Inferior parietal cortex (tissue), 1 donor: ENCODE results near the gene NMT1.

Experiments
- DNase-seq: peaks from one replicate; pipeline ENCODE4 v3.0.0-alpha.2; 2016; ENCODE audit errors: extremely low spot score

The NMT1 gene

DNA sequence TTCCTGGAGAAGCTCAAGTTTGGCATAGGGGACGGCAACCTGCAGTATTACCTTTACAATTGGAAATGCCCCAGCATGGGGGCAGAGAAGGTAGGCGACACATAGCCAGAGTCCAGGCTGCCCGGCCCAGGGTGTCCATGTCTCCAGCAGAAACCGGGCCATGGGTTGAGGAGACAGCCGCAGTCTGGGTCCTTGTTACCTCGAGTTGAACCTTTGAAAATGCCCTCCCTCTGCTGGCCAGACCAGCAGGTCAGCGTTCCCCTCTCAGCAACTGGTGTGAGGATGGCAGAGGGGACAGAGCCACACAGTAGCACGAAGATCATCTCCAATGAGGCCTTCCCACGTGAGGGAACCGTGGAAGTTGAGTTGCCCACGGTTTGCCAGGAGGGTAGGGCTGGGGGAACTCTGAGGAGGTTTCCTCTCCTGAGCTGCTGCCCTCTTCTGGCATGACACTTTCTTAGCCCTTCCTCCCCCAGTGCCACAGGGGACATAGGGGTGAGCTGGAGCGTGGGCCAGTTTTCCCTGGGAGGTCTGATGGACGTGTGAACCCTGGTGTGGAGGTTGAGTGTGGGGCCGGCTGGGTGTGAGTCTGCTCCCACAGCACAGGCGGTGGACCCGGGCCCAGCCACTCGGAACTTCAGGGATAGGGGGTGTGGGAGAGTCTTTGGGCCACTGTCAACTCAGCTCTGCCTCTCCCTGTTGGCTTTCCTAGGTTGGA is 43.9 kb downstream of the NMT1 start:
- DNase-seq = no peak

- DNase-seq = no peak
Observed at GRCh38 chr17:45106096-45106495, 45.0 kb downstream of the NMT1 start.

- no peak for DNase-seq
Observed at GRCh38 chr17:45106582-45106981, 45.5 kb downstream of the NMT1 start.

DNA sequence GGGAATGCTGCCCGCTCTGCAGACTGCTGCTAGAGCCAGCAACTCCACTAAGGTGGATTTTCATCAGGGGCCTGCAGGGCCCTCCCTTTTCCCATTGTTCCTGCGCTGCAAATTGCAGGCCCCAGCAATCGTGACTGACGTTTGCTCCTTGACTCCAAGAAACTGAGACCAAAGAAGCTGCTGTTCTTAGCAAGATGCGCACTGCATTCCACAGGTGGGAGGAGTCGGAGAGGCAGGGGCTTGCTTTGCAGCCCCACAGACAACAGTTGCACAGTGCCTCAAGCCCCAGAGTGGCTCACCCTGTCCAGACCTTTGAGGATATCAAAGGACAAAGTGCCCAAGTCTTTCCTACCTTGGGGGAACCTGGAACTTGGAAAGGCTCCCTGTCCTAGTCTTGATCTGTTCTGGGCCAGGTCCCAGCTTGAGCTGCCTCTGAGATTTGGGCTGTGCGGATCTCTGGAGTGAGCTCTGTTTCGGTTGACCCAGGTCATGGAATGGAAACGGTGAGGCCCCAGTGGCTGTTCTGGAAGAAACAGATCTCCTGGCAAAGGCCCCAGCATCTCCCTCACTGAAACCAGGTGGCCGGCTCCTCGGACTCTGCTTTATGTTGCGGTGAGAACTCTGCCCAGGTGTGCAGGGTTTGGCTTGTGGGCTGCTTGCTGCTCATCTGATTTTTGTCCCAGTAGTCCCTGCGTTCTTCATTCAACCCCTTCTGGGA is 46.3 kb downstream of the NMT1 start:
- DNase-seq = no peak

GRCh38 chr17:45108051-45108450 is 46.9 kb downstream of the NMT1 start:
- DNase-seq = no peak

DNA sequence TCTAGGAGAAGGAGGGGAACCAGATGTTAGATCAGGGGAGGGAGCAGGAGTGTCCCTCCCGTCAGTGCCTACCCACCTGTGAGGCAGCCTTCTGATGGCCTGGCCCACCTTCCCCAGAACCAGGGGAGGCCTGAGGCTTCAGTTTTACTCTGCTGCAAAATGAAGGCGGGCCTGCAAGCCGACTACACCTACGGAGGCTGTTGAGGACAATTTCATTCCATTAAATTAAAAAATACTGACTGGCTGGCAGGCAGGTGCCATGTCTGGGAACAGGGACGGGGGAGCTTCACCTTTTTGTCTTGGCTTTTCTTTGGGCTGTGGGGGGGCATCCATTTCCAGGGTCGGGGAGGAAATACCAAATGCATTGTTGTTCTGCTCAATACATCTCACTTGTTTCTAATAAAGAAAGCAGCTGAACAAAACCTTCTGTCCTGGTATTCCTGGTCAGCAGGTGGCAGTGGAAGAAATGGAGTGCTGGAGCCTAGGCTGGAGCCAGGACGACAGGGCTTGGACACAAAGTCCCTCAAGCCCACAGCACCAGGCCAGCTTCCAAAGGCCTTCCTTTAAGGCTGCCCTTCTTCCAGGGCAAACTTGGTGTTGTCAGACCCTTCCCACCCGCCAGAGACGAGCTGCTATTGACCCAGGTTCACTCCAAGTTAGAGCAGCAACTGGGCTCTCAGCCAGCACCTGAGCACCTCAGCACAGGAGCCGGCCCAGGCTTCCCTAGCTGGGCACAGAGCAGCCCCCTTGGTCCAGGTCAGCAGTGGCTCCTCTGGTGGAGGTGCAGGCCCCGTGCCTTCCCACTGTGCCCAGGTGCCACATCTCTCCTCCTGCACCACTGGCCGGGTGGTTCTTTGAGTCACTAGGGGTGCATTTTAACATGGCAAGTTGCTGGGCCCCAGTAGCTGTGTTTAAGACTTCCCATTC is 47.7 kb downstream of the NMT1 start:
- no peak for DNase-seq

DNA sequence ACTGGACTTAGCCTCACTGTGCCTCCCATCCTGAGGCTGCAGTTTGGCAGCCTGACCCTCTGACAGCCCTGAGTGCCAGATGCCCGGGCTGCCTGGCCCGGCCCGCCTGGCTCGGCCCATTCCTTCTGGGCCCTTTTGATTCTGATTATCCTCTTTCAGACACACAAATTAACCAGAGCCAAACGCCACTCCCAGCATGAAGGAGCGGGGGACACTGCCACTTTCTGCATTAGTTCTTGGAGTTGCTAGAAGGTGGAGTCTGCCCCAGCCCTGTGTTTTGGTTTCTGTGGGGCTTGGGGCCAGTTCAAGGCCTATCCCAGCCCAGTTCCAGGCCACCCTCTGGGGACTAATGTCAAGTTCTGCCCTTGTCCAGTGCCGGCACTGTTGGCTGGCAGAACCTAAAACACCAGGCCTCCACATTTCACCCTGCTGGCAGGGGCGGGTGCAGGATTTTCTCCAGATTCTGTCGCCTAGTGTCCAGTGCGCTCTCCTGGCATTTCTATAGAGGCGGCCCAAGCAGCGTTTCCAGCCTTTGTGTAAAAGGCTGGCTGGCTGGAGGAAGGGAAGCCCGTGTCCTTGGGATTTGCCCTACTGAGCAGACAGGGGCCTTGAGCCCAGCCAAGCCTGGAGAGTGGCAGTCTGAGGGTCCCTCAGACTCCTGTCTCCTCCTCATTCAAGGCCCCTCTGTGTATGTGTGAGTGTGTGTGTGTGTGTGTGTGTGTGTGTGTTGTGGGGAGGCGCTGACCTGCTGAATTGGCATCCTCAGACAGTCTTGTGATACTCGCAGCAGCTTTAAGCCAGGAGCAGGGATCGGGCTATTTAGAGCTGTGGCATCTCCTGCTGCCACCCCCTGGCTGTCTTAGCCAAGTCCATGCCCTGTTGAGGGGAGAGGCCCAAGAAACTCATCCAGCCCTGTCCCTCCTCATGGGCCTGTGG is 49.8 kb downstream of the NMT1 start:
- DNase-seq = no peak

DNA sequence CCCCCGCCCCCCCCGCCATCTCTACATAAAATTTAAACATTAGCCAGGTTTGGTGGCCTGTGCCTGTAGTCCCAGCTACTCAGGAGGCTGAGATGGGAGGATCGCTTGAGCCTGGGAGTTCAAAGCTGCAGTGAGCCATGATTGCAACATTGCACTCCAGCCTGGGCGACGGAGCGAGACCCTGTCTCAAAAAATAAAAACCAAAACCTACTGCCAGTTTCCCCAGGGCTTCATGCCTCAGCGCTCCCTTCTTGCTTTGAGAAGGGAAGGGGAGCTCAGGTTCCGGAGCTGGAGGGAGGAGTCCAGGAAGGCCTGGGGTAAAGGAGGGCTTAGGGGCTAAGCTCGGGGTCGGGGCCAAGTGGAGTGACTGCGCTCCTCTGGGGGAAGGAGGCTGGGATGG is 50.7 kb downstream of the NMT1 start:
- no peak for DNase-seq

- DNase-seq = no peak
Observed at GRCh38 chr17:45112559-45113423, 51.7 kb downstream of the NMT1 start.

DNA sequence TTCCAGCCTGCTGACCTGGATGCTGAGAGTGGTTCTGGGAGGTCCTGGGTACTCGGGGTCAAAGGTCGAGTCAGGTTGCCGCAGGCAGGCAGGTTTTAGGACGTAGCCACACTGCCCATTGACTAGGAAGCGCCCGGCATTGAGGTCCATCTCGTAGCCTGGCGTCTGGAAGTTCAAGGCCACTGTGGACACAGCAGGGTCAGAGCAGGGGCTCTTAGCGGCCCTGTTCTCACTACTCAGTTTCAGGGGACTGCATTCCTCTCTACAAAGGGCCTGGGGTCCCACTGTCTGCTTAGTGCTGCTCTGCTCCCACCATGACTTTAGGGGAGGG is 52.3 kb downstream of the NMT1 start:
- no peak for DNase-seq

DNA sequence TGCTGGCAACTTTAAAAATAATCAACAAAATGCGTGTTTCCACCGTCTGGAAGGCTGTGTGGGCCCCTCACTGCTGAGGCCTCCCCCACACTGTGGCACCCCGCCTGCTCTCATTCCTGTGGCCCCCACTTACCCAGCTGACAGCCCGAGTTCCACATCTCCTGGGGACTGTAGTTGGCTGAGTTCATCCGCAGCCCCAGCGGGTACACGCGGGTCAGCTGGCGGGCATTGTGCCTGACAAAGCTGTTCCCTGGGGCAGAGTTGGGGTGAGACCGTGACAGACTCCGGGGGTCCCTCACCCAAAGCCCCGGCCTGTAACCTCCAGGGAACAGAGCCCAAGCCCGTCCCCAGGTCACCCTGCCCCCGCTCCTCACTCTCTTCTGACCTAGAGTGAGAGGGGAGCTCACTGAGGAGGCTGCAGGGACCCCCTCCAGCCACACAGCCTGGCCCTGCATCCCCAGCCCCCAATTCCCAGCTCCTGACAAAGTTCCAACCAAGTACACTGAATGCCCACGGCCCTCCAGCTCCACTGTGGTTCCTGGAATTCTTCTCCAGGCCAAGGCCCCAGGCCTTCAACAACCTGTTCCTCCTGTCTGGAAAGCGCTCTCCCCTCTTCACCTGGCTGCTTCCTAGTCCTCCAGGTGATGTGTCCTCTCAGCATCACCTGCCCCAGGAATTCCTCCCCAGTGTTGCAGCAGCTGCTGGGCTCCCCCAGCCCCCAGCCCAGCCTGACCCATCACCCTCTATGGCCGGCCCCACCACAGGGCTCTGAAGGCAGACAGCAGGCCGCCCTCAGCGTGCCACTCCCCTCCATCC is 53.2 kb downstream of the NMT1 start:
- no peak for DNase-seq

DNA sequence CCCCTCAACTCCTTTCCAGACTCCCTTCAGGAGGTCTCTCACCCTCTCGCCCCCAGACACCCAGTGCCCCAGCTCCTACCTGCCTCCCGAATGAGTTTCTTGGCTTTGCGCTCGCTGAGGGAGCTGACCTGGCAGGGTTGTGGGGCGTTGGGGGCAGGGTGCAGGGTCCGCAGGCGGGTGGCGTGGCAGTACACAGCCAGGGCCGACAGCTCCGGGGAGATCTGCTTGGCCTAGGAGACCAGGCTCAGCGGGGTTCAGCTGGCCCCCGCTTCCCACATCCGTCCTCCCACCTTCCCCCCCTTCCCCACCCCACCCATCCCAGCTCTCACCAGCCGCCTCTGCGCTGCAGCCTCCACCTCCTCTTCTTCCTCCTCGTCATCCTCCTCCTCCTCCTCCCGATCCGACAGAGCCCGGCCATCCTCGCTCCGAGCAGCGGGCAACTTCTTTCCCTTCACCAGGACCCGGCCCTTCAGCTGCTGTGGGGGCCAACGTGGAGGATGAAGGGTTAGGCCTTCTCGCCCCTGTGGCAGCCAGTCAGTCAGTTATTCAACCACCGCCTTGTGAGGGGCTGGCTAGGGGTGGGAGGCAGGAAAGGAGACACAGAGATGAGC is 54.0 kb downstream of the NMT1 start:
- DNase-seq = no peak

DNA sequence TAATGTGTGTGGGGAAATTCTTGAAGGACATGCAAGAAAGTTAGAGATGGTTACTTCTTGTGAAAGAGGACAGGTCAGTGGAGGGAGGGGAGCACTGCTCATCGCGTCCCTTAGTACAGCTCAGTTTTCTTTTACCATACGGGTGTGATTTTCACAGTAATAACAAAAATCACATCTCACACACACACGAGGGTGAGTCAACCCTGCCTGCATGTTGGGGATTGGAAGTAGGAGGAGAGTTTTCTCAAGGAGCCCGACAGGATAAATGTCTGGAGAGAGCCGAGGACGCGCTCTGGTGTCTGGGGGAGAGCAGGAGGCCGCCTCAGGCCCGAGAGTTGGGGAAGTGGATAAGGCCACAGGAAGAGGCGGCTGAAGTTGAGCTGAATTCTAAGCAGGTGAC is 54.8 kb downstream of the NMT1 start:
- no peak for DNase-seq

- DNase-seq = no peak
Observed at GRCh38 chr17:45116434-45117016, 55.4 kb downstream of the NMT1 start.

DNA sequence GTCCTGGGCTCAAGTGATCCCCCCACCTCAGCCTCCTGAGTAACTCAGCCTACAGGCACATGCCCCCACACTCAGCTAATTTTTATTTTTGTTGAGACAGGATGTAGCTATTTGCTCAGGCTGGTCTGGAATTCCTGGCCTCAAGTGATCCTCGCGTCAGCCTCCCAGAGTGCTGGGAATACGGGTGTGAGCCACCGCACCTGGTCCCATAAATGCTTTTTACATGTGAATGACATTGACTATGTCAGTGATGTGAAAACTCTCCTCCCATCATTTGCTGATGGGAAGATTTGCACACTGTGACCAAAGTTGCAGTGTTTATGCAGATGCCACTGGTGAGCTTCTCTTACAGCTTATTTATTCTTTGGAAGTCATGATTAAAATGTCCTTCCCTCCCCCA is 56.2 kb downstream of the NMT1 start:
- no peak for DNase-seq

DNA sequence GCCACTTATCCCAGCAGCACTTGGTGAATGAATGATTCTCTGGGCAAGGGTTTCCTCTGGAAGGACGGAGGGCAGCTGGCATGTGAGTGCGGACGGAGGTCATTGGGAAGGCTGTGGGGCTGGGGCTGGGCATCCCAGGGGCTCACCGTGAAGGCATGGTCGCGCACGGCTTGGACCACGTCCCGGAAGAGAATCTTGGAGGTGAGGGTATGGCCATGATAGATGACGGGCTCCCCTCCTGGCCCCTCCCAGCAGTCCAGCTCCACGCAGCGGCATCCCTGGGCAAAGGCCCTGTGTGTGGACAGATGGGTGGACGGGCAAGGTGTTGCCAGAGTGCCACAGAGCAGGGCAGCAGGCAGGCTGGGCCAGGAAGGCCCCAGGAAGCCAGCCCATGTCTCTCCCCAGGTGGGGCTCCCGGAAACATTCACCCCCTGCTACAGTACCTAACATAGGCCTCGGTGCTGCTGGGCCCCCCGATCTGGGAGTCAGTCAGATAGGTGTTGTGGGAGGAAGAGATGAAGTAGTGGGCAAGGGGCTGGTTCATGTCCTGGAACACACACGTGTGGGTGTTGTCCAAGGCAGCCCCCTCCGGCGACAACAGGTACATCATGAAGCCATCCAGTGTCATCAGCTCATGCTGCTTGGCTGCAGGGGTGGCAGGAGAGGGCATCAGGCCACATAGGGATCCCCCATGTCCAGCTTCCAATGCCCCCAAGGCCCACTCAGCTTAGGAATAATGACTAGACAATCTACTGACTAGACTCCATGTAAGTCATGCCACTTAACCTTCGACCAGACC is 56.9 kb downstream of the NMT1 start:
- DNase-seq = no peak

- no peak for DNase-seq
Observed at GRCh38 chr17:45118691-45119090, 57.6 kb downstream of the NMT1 start.

DNA sequence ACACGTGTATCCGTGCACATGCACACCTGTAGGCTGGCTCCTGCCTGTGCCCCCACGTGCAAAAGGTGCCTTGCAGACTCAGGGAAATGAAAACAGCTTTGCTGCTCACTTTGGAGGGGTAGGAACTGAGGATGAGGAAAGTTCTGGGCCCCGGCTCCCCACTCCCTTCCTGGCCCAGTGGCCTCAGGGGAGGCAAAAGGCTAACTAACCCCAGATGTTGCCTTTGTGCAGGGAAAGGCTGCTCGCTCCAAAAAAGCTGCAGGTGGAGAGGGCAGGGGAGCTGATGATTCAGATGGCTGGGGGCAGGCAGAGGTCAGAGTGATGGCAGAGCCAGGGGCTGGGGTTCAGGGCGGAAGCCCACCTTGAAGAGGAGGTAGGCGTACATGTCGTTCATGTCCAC is 58.8 kb downstream of the NMT1 start:
- DNase-seq = no peak
